Measurements from ENCODE around the gene NBDY.
A peak's percentile ranks its signal among the peaks of the same experiment; 100 is the strongest.

The NBDY gene

GRCh38 chrX:56785442-56785841 is 56.4 kb downstream of the NBDY start:
- no peak for DNase-seq (ENCODE audit: low spot score)
- in situ Hi-C loops (cut with MboI; ENCODE audit: low pct_unique_long_range_greater_than_20kb, low sequenced_read_pairs, unreplicated experiment), result no loop called here
- TF ChIP-seq CTCF (IDR thresholded peaks at IDR 0.05; ENCODE audit: extremely low read depth, insufficient read depth, missing control alignments), result no peak

- in situ Hi-C loops (cut with MboI; ENCODE audit: low pct_unique_long_range_greater_than_20kb, low sequenced_read_pairs, unreplicated experiment), result no loop called here
- TF ChIP-seq CTCF (IDR thresholded peaks at IDR 0.05; ENCODE audit: extremely low read depth, insufficient read depth, missing control alignments), result no peak
- no peak for DNase-seq (ENCODE audit: low spot score)
Measured at GRCh38 chrX:56786889-56787733, 58.1 kb downstream of the NBDY start.

GRCh38 chrX:56787734-56788152 is 58.7 kb downstream of the NBDY start:
- in situ Hi-C loops (cut with MboI; ENCODE audit: low pct_unique_long_range_greater_than_20kb, low sequenced_read_pairs, unreplicated experiment), result no loop called here
- DNase-seq (ENCODE audit: low spot score), result no peak
- no peak for TF ChIP-seq CTCF (IDR thresholded peaks at IDR 0.05; ENCODE audit: extremely low read depth, insufficient read depth, missing control alignments)

- DNase-seq (ENCODE audit: low spot score), result no peak
- in situ Hi-C loops (cut with MboI; ENCODE audit: low pct_unique_long_range_greater_than_20kb, low sequenced_read_pairs, unreplicated experiment), result no loop called here
- TF ChIP-seq CTCF (IDR thresholded peaks at IDR 0.05; ENCODE audit: extremely low read depth, insufficient read depth, missing control alignments), result peak; percentile 31
Measured at GRCh38 chrX:56788229-56788628, 59.2 kb downstream of the NBDY start.

- in situ Hi-C loops (cut with MboI; ENCODE audit: low pct_unique_long_range_greater_than_20kb, low sequenced_read_pairs, unreplicated experiment), result no loop called here
- DNase-seq (ENCODE audit: low spot score), result peak; percentile 61
Measured at GRCh38 chrX:56788717-56789122, 59.7 kb downstream of the NBDY start.

GRCh38 chrX:56789518-56790070 is 60.6 kb downstream of the NBDY start:
- no peak for DNase-seq (ENCODE audit: low spot score)
- in situ Hi-C loops (cut with MboI; ENCODE audit: low pct_unique_long_range_greater_than_20kb, low sequenced_read_pairs, unreplicated experiment), result no loop called here
- TF ChIP-seq CTCF (IDR thresholded peaks at IDR 0.05; ENCODE audit: extremely low read depth, insufficient read depth, missing control alignments), result no peak

More at GRCh38 chrX:56788717-56789122, 59.7 kb downstream of the NBDY start:
- peak; percentile 62 for TF ChIP-seq CTCF (IDR thresholded peaks at IDR 0.05; ENCODE audit: extremely low read depth, insufficient read depth, missing control alignments)
